GM12878 (cell line): ENCODE data around the gene GPN2. TPM values are rescaled to one million over a fixed set of nuclear protein-coding genes. Genes with fewer than 3 reads are reported as not detected.

Experiments used
- ATAC-seq: fragments of 200-7000 bp; cut with Tn5 transposase; 3 replicates; pipeline ENCODE4 v1.9.1; 2020; ENCODE audit warnings: mild to moderate bottlenecking, moderate library complexity
- BruUV-seq: library from RNA; stranded (reverse); fragments of 400-500 nt; replicated peaks from 2 replicates; lab custom pipeline; 2021; lab: Mats Ljungman, UMichigan
- CTCF ChIA-PET: fragments of 300-600 bp; sonication (Branson Sonifier 250); formaldehyde crosslinking; extraction: SDS; loops from one replicate; lab custom pipeline; 2021; ENCODE audit warnings: inconsistent platforms; lab: Yijun Ruan, JAX
- POLR2A ChIA-PET: fragments of 350-600 bp; formaldehyde crosslinking; extraction: SDS; loops from one replicate; lab custom pipeline; 2021; ENCODE audit warnings: inconsistent platforms; lab: Charles Lee
- RAD21 ChIA-PET: fragments of 300-600 bp; sonication (Branson Sonifier 250); formaldehyde crosslinking; loops from one replicate; lab custom pipeline; 2023; ENCODE audit warnings: antibody characterized with exemption; ENCODE audit not compliant: unreplicated experiment; lab: Charles Lee
- SMC1A ChIA-PET: fragments of 300-600 bp; sonication (Branson Sonifier 250); formaldehyde crosslinking; loops from one replicate; lab custom pipeline; 2023; ENCODE audit not compliant: unreplicated experiment, uncharacterized antibody; lab: Charles Lee
- DNase-seq: peaks from one replicate; pipeline ENCODE4 v3.0.0-alpha.2; 2011; ENCODE audit warnings: low read depth, low spot score
- FAIRE-seq: peaks from 3 replicates; lab custom pipeline; 2011; peaks lifted over from hg19 to GRCh38; lab: Jason Lieb, UNC
- H2AFZ ChIP-seq: 2 replicates; pipeline ENCODE4 v1.6.0; 2011; ENCODE audit warnings: low read depth, low read length, control low read depth; ENCODE audit not compliant: control insufficient read depth
- H3K27ac ChIP-seq: 2 replicates; pipeline ENCODE4 v1.5.1; 2011; ENCODE audit warnings: control low read depth; ENCODE audit not compliant: control insufficient read depth, insufficient read depth
- H3K27me3 ChIP-seq, 2 experiments: replicated peaks in 1 of 2; 2 replicates each; pipeline versions ENCODE4 v1.6.0 to v1.6.1; 2011; ENCODE audit warnings: low read length in 1 of 2; ENCODE audit not compliant: control insufficient read depth in 2 of 2, insufficient read depth in 2 of 2
- H3K36me3 ChIP-seq, 2 experiments: 2 replicates each; pipeline ENCODE4 v1.5.1; 2011; ENCODE audit warnings: low read length in 1 of 2; ENCODE audit not compliant: control insufficient read depth in 2 of 2, insufficient read depth in 2 of 2
- H3K4me1 ChIP-seq: 2 replicates; pipeline ENCODE4 v1.6.1; 2011; ENCODE audit warnings: mild to moderate bottlenecking, low read length, moderate library complexity, mixed read lengths; ENCODE audit not compliant: control insufficient read depth, insufficient read depth
- H3K4me2 ChIP-seq: 2 replicates; pipeline ENCODE4 v1.6.0; 2011; ENCODE audit warnings: control low read depth; ENCODE audit not compliant: control insufficient read depth, insufficient read depth
- H3K4me3 ChIP-seq: fragments of 200-600 bp; sonication (generic); 2 replicates; pipeline ENCODE4 v1.5.1; 2016
- H3K79me2 ChIP-seq: 2 replicates; pipeline ENCODE4 v1.6.0; 2011; ENCODE audit warnings: low read length; ENCODE audit not compliant: control insufficient read depth, insufficient read depth
- H3K9ac ChIP-seq: 2 replicates; pipeline ENCODE4 v1.8.0; 2011; ENCODE audit warnings: low read length, control low read depth, mixed read lengths; ENCODE audit not compliant: control insufficient read depth, insufficient read depth
- H3K9me3 ChIP-seq: replicated peaks from 3 replicates; pipeline ENCODE4 v1.5.1; 2011; ENCODE audit warnings: mild to moderate bottlenecking, low read length; ENCODE audit not compliant: control insufficient read depth, insufficient read depth
- H4K20me1 ChIP-seq: 2 replicates; pipeline ENCODE4 v1.6.0; 2011; ENCODE audit not compliant: control insufficient read depth, insufficient read depth
- BCL3 ChIP-seq: IDR thresholded peaks from 2 replicates; pipeline ENCODE4 v1.6.1; 2011; ENCODE audit warnings: borderline replicate concordance, low read depth, mild to moderate bottlenecking, moderate library complexity, low read length; ENCODE audit not compliant: insufficient read depth, poor library complexity, severe bottlenecking
- BCLAF1 ChIP-seq: fragments of 450-650 bp; IDR thresholded peaks from 2 replicates; pipeline ENCODE4 v1.6.1; 2017; ENCODE audit warnings: antibody characterized with exemption, mild to moderate bottlenecking, moderate library complexity
- GABPA ChIP-seq: IDR thresholded peaks from 2 replicates; pipeline ENCODE4 v1.6.1; 2014; ENCODE audit warnings: antibody characterized with exemption, low read depth, mild to moderate bottlenecking, inconsistent platforms
- NBN ChIP-seq: fragments of 450-650 bp; IDR thresholded peaks from 2 replicates; pipeline ENCODE4 v1.6.1; 2016
- NFXL1 ChIP-seq: fragments of 450-650 bp; IDR thresholded peaks from 2 replicates; pipeline ENCODE4 v1.6.1; 2017; ENCODE audit warnings: antibody characterized with exemption, mild to moderate bottlenecking, borderline replicate concordance
- RAD21 ChIP-seq: IDR thresholded peaks from 2 replicates; pipeline ENCODE4 v1.6.1; 2011; ENCODE audit warnings: mild to moderate bottlenecking, low read depth, low read length, moderate library complexity; ENCODE audit not compliant: insufficient read depth
- RB1 ChIP-seq: fragments of 450-650 bp; formaldehyde crosslinking; IDR thresholded peaks from 2 replicates; pipeline ENCODE4 v1.6.1; 2017; ENCODE audit warnings: mild to moderate bottlenecking, borderline replicate concordance
- SMC3 ChIP-seq: IDR thresholded peaks from 2 replicates; pipeline ENCODE4 v1.6.1; 2011; ENCODE audit warnings: low read length, improper control_type of control experiment, borderline replicate concordance
- WGBS: methylation state at CpG from one replicate; pipeline ENCODE4 v1.1.6; 2016; ENCODE audit warnings: low lambda C conversion rate; ENCODE audit not compliant: insufficient replicate concordance, insufficient coverage; ENCODE audit errors: missing lambda C conversion rate; 5-methylcytosine and 5-hydroxymethylcytosine counted together
- in situ Hi-C: fragments of 300-500 bp; cut with MboI; formaldehyde crosslinking; loops from 9 replicates; pipeline ENCODE4 v1.14.3; 2018; ENCODE audit warnings: mixed read lengths
- intact Hi-C: fragments of 100-400 bp; cut with micrococcal nuclease; formaldehyde crosslinking; loops from one replicate; pipeline ENCODE4 v1.14.2; 2022; ENCODE audit not compliant: unreplicated experiment
- polyA plus RNA-seq, 11 experiments: library from polyadenylated mRNA; depleted of rRNA in 4 of 11; unstranded in 6 of 11; stranded (reverse) in 5 of 11; fragments of >200 nt; fragmentation: Nextera tagmentation in 4 of 11; fragmentation: Illumina TruSeq in 1 of 11; extraction: Ambion mirVana in 4 of 11; extraction: Trizol in 1 of 11; gene quantifications; 1 replicate in 1 of 11; 2 replicates in 10 of 11; pipeline versions ENCODE4 v1.2.1 to v1.2.3, GENCODE V29; 2011 to 2016; ENCODE audit warnings: inconsistent platforms in 2 of 11, missing spikeins in 2 of 11, low read depth in 1 of 11
- total RNA-seq, 4 experiments: library from RNA; depleted of rRNA in 3 of 4; stranded (reverse); fragments of >200 nt in 3 of 4; fragmentation: Illumina TruSeq in 1 of 4; extraction: Trizol in 1 of 4; gene quantifications; 2 replicates each; pipeline versions ENCODE4 v1.2.1 to v1.2.3, GENCODE V29; 2013 to 2021

Gene GPN2
- total and polyA plus RNA-seq, 10 of the 15 experiments (the other 5 are each of a cell fraction or from before 2014, with no cell fraction given) = 8.3 to 61.4 (median 23.3) TPM

- peak; percentile 49 for TF ChIP-seq BCL3
- TF ChIP-seq GABPA = peak; percentile 94
- no peak for TF ChIP-seq BCLAF1
- TF ChIP-seq RB1 = no peak
- TF ChIP-seq RAD21 = no peak
- TF ChIP-seq SMC3 = no peak
- no peak for TF ChIP-seq NBN
These were observed at the start of gene GPN2 (continued) for GRCh38 chr1:26889551-26890466.

GRCh38 chr1:26938659-26939025 lies 48.6 kb upstream of the GPN2 start:
- no peak for FAIRE-seq
- Histone ChIP-seq H3K27ac (no peak overlapping the region), H3K4me2 (no peak overlapping the region), H3K36me3 (peaks cover 15 to 26% of the 10 kb centered on the region in 2 experiments), H4K20me1 (no peaks in the 10 kb centered on the region)
- no TSS peak for BruUV-seq
- RAD21 ChIA-PET = no interaction called here
- TF ChIP-seq NFXL1 = no peak
- TF ChIP-seq, all 136 proteins: peak for 0
- no peaks in the 10 kb centered on the region for H3K9me3 ChIP-seq
- no peak overlapping the region for H2AFZ ChIP-seq
- no peaks in the 10 kb centered on the region for H3K27me3 ChIP-seq
- 81% methylated on average over 2 of the region's 2 CpGs for WGBS
- ChIA-PET SMC1A (no interaction called here), CTCF (no interaction called here), POLR2A (no interaction called here)
- H3K79me2 ChIP-seq = peaks cover 2% of the 10 kb centered on the region
- no peak overlapping the region for H3K4me3 ChIP-seq
- intact Hi-C loops = no loop called here
- H3K9ac ChIP-seq = no peak overlapping the region
- no peaks in the 10 kb centered on the region for H3K4me1 ChIP-seq
- in situ Hi-C loops = no loop called here
- ATAC-seq = no peak
- DNase-seq = no peak
